GM12874 (cell line): ENCODE measurements around the gene FAM168A.

Source experiments
- TF ChIP-seq, protein P1 (sequence below): IDR thresholded peaks from 2 replicates; pipeline ENCODE4 v1.5.1; 2011; ENCODE audit warnings: low read depth, mild to moderate bottlenecking, control low read depth, low read length, moderate library complexity; ENCODE audit not compliant: insufficient read depth

The FAM168A gene

DNA sequence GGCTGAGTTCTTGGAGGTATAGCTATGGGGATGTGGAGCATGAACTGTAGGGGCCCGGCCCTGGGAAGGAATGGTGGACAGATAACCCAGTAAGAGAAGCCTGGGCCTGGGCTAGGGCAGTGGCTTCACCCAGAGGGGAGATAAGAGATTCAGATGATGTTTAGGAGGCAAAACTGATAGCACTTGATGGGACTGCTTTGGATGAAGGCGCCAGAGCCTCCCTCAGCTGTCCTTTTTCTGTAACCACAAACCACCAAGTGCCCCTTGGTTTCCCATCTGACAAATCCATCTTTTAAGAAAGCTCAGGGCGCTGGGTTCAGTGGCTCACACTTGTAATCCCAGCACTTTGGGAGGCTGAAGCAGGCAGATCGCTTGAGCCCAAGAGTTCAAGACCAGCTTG, 198.3 kb downstream of the FAM168A start:
- TF ChIP-seq, protein P1, sequence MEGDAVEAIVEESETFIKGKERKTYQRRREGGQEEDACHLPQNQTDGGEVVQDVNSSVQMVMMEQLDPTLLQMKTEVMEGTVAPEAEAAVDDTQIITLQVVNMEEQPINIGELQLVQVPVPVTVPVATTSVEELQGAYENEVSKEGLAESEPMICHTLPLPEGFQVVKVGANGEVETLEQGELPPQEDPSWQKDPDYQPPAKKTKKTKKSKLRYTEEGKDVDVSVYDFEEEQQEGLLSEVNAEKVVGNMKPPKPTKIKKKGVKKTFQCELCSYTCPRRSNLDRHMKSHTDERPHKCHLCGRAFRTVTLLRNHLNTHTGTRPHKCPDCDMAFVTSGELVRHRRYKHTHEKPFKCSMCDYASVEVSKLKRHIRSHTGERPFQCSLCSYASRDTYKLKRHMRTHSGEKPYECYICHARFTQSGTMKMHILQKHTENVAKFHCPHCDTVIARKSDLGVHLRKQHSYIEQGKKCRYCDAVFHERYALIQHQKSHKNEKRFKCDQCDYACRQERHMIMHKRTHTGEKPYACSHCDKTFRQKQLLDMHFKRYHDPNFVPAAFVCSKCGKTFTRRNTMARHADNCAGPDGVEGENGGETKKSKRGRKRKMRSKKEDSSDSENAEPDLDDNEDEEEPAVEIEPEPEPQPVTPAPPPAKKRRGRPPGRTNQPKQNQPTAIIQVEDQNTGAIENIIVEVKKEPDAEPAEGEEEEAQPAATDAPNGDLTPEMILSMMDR = no peak

GRCh38 chr11:73399159-73399590, 198.7 kb downstream of the FAM168A start:
- TF ChIP-seq, protein P1 = no peak

- TF ChIP-seq, protein P1 = no peak
Observed at GRCh38 chr11:73398721-73399120, 199.2 kb downstream of the FAM168A start.

DNA sequence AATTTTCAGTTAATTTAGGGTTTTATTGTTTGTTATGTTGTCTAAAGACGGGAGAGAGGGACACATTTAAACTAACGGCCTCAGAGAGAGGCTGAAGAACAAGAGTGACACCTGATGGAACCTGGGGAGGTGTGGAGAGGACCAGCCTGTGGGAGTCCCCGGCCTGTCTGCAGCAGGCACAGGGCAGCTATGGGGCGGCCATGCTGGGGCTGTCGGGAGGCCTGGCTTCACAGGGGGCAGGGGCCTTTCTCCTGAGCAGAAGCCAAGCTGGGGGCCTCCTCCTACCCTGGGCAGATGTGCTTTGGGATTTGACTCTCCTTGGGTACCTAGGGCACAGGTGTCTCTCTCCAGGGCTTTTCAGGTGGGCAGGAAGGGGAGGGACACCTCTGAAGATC, 199.8 kb downstream of the FAM168A start:
- TF ChIP-seq, protein P1 = no peak

DNA sequence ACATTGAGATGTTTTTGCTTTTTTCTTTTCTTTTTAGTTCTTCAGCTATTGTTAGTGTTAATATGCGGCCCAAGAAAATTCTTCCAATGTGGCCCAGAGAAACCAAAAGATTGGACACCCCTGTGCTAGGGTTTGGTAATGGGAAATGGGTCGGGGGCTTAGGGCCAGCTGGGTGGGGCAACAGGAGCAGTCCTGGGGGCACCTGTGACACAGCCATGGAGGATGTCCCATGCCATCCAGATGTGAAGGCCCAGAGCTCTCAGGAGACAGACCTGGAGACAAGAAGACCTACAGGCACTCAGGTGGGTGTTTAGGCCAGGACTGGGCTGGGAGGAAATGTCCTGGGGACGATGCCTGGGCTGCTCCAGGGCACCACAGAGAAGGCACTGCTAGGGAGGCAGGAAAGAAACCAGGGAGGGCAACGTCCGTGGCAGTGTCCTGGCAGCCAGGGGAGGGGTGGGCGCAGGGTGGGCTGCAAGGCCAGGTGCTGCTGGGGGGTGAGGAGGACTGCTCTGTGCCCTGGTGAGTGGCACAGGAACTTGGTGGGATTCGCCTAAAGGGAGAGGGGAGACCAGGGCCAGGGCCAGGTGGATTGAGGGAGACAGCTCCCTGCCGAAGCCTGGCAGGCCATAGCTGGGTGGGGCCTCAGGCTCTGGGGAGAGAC, 200.3 kb downstream of the FAM168A start:
- TF ChIP-seq, protein P1 = no peak

- TF ChIP-seq, protein P1 = no peak
Observed at GRCh38 chr11:73396985-73397384, 200.9 kb downstream of the FAM168A start.

- TF ChIP-seq, protein P1 = no peak
Observed at GRCh38 chr11:73396251-73396930, 201.5 kb downstream of the FAM168A start.
